ENCODE measurements around the gene PDE4B. TPM values are rescaled to one million over a fixed set of nuclear protein-coding genes. Genes with fewer than 3 reads are reported as not detected.

PDE4B gene
- total and polyA plus RNA-seq, 2 donors from 2014 or later: 2.0 to 8.7 TPM

- no peak overlapping the region for H3K4me3 ChIP-seq (ENCODE audit: low read length in 3 of 3)
- intact Hi-C loops (cut with DNase I): no loop called here
- no peak overlapping the region for H3K9ac ChIP-seq (ENCODE audit: low read length in 3 of 3)
- H3K9me3 ChIP-seq (ENCODE audit: control insufficient read depth in 2 of 3, insufficient read depth in 1 of 3, low read length in 3 of 3): no peaks in the 10 kb centered on the region
- H3K36me3 ChIP-seq (ENCODE audit: control insufficient read depth in 2 of 3, insufficient read depth in 3 of 3, low read length in 3 of 3): no peaks in the 10 kb centered on the region
- no peak for TF ChIP-seq CTCF (IDR thresholded peaks at IDR 0.05; ENCODE audit: borderline replicate concordance, extremely low read depth, insufficient read depth)
- no peaks in the 10 kb centered on the region for H3K4me1 ChIP-seq (ENCODE audit: control insufficient read depth in 2 of 3, insufficient read depth in 2 of 3, low read depth in 1 of 3, low read length in 3 of 3)
- H3K27ac ChIP-seq (ENCODE audit: low read depth in 2 of 2, low read length in 2 of 2): no peak overlapping the region
- H3K27me3 ChIP-seq (ENCODE audit: control insufficient read depth, insufficient read depth, low read length): no peaks in the 10 kb centered on the region
- FAIRE-seq: no peak
- DNase-seq: no peak
Measured at GRCh38 chr1:66304128-66304527, 511.4 kb downstream of the PDE4B start.

- H3K4me3 ChIP-seq (ENCODE audit: low read length in 3 of 3): no peak overlapping the region
- no peaks in the 10 kb centered on the region for H3K27me3 ChIP-seq (ENCODE audit: control insufficient read depth, insufficient read depth, low read length)
- intact Hi-C loops (cut with DNase I): no loop called here
- no peak for FAIRE-seq
- no peak for DNase-seq
- H3K36me3 ChIP-seq (ENCODE audit: control insufficient read depth in 2 of 3, insufficient read depth in 3 of 3, low read length in 3 of 3): no peaks in the 10 kb centered on the region
- no peaks in the 10 kb centered on the region for H3K9me3 ChIP-seq (ENCODE audit: control insufficient read depth in 2 of 3, insufficient read depth in 1 of 3, low read length in 3 of 3)
- no peaks in the 10 kb centered on the region for H3K4me1 ChIP-seq (ENCODE audit: control insufficient read depth in 2 of 3, insufficient read depth in 2 of 3, low read depth in 1 of 3, low read length in 3 of 3)
- no peak overlapping the region for H3K9ac ChIP-seq (ENCODE audit: low read length in 3 of 3)
- no peak for TF ChIP-seq CTCF (IDR thresholded peaks at IDR 0.05; ENCODE audit: borderline replicate concordance, extremely low read depth, insufficient read depth)
- no peak overlapping the region for H3K27ac ChIP-seq (ENCODE audit: low read depth in 2 of 2, low read length in 2 of 2)
Measured at GRCh38 chr1:66305927-66306326, 513.2 kb downstream of the PDE4B start.

GRCh38 chr1:66309006-66309741 is 516.5 kb downstream of the PDE4B start:
- Histone ChIP-seq H3K27ac (ENCODE audit: low read depth in 2 of 2, low read length in 2 of 2) (no peak overlapping the region), H3K9me3 (ENCODE audit: control insufficient read depth in 2 of 3, insufficient read depth in 1 of 3, low read length in 3 of 3) (no peaks in the 10 kb centered on the region), H3K27me3 (ENCODE audit: control insufficient read depth, insufficient read depth, low read length) (no peaks in the 10 kb centered on the region), H3K36me3 (ENCODE audit: control insufficient read depth in 2 of 3, insufficient read depth in 3 of 3, low read length in 3 of 3) (no peaks in the 10 kb centered on the region), H3K4me3 (ENCODE audit: low read length in 3 of 3) (no peak overlapping the region), H3K9ac (ENCODE audit: low read length in 3 of 3) (no peak overlapping the region), H3K4me1 (ENCODE audit: control insufficient read depth in 2 of 3, insufficient read depth in 2 of 3, low read depth in 1 of 3, low read length in 3 of 3) (no peaks in the 10 kb centered on the region)
- TF ChIP-seq CTCF (IDR thresholded peaks at IDR 0.05; ENCODE audit: borderline replicate concordance, extremely low read depth, insufficient read depth): no peak
- DNase-seq (no peak), FAIRE-seq (no peak)
- intact Hi-C loops (cut with DNase I): no loop called here

- no peaks in the 10 kb centered on the region for H3K4me1 ChIP-seq (ENCODE audit: control insufficient read depth in 2 of 3, insufficient read depth in 2 of 3, low read depth in 1 of 3, low read length in 3 of 3)
- H3K27me3 ChIP-seq (ENCODE audit: control insufficient read depth, insufficient read depth, low read length): no peaks in the 10 kb centered on the region
- H3K4me3 ChIP-seq (ENCODE audit: low read length in 3 of 3): no peak overlapping the region
- no peak for FAIRE-seq
- no peak overlapping the region for H3K27ac ChIP-seq (ENCODE audit: low read depth in 2 of 2, low read length in 2 of 2)
- no peak overlapping the region for H3K9ac ChIP-seq (ENCODE audit: low read length in 3 of 3)
- intact Hi-C loops (cut with DNase I): no loop called here
- no peak for TF ChIP-seq CTCF (IDR thresholded peaks at IDR 0.05; ENCODE audit: borderline replicate concordance, extremely low read depth, insufficient read depth)
- no peaks in the 10 kb centered on the region for H3K36me3 ChIP-seq (ENCODE audit: control insufficient read depth in 2 of 3, insufficient read depth in 3 of 3, low read length in 3 of 3)
- no peaks in the 10 kb centered on the region for H3K9me3 ChIP-seq (ENCODE audit: control insufficient read depth in 2 of 3, insufficient read depth in 1 of 3, low read length in 3 of 3)
- DNase-seq: no peak
Measured at GRCh38 chr1:66311092-66311491, 518.4 kb downstream of the PDE4B start.

Data from kidney (tissue), 14 donors.